Limb (tissue), 2 donors: ENCODE data around the gene ATG7.

Experiments
- DNase-seq, 2 donors: peaks; one replicate each; pipeline ENCODE4 v3.0.0-alpha.2; 2016; ENCODE audit errors: extremely low spot score in 2 of 2

ATG7 gene

GRCh38 chr3:11535243-11535960, 263.2 kb downstream of the ATG7 start:
- no peak for DNase-seq

GRCh38 chr3:11536132-11536935, 264.1 kb downstream of the ATG7 start:
- DNase-seq = no peak

GRCh38 chr3:11536936-11537612, 264.9 kb downstream of the ATG7 start:
- DNase-seq = no peak

- DNase-seq = no peak
Measured at GRCh38 chr3:11538581-11538980, 266.4 kb downstream of the ATG7 start.

DNA sequence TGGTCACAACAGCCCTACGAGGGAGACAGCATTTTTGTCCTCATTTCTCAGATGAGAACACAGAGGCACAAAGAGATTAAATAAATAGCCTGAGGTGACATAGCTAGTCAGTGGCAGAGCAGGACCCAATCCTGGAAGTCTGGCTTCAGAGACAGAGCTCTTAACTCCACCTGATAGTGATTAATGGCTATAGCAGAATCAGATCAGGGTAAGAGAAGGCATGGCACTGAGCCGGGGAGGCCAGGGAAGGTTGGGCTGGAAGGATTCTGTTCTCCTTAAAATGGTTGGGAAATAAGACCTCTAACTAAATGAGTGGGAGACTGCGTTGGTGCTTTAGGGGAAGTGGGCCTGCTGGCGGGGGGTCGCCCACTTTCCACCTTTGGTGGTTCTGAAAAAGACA, 267.0 kb downstream of the ATG7 start:
- no peak for DNase-seq

GRCh38 chr3:11539677-11540076, 267.5 kb downstream of the ATG7 start:
- no peak for DNase-seq

- peak in 1 of 2 donors; percentile 29 for DNase-seq
Measured at GRCh38 chr3:11541321-11542303, 269.4 kb downstream of the ATG7 start.

DNA sequence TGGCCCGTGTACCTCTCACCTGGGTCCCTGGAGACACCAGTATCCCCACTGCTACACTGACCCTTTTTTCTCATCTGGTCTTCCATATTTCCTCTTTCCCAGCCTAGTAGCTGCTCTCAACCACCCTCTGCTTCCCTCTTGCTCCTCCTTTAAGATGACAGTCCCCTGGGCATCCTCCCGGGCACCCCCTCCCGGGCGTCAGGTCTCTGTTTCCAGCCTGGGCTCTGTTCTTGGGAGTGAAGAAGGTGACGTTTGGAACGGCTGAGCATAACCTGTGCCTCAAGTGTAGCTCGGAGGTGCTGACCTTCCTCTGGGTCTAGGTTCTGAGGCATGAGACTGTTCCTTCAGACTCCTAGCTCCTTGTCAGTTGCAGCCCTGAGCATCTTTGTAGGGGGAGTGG, 270.4 kb downstream of the ATG7 start:
- no peak for DNase-seq

DNA sequence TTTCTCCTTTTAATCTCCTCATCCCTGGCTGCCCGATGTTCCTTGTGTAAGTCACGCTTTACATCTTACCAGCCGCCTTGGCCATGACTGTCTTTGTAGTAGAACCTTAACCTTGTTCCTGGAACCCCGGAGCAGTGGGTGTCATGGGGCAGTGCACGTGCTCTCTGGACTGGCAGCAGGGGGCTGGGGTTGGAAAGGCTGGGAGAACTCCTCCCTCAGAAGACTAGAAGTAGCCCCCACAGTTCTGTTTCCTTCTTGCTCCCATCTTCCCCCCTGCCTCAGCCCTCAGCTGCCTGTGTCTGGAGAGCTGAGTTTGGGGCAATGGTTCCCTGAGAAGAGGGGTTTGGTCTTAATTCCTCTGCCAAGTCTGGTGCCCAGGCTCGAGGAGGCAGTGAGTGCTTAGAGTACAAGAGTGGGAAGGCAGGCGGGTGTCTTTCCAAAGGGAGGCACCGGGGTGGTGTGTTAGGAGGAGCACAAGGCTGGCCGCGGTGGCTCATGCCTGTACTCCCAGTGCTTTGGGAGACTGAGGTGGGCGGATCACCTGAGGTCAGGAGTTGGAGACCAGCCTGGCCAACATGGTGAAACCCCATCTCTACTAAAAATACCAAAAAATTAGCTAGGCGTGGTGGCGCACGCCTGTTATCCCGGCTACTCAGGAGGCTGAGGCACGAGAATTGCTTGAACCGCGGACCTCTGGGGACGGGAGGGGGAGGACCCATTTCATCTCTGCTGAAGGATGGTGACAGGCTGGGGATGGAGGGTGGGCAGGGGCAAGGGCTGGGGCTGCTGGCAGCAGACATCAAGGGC, 271.1 kb downstream of the ATG7 start:
- DNase-seq = no peak

GRCh38 chr3:11543948-11544387, 271.8 kb downstream of the ATG7 start:
- DNase-seq = no peak

DNA sequence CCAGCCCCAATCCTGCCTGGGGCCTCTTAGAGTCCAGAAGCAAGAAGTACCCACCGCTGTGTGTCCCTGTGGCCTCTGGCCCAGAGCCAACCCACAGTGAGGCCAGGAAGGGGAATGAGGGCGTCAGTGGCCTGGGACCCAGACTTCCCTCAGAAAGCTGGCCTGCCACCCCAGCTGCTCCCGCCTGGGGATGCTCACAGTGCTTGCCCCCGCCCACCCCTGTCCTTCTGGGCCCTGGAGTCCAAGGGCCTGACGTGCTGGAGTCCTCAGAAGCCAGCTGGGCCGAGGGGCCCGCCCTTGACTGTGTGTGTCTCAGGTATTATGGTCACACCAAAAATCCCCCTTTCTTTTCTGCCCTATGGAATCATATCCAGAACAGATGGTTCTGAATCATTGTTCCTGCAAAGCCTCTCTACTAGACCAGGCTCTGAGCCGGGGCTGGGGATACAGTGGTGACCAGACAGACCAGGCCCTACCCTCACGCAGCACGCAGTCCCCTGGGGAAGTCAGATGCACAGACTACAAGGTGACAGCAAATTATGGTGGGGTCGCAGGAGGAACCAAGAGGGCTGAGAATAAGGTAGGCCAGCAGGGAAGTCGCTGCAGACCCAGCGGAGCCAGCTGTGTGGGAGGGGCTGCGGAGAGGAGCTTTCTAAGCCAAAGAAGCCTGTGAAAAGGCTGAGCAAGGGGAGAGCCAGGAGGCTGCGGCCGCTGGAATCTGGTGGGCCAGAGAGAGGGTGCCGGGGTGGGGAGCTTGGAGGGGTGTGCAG, 272.4 kb downstream of the ATG7 start:
- peak in 1 of 2 donors; percentile 55 for DNase-seq

GRCh38 chr3:11545186-11545851, 273.1 kb downstream of the ATG7 start:
- no peak for DNase-seq

DNA sequence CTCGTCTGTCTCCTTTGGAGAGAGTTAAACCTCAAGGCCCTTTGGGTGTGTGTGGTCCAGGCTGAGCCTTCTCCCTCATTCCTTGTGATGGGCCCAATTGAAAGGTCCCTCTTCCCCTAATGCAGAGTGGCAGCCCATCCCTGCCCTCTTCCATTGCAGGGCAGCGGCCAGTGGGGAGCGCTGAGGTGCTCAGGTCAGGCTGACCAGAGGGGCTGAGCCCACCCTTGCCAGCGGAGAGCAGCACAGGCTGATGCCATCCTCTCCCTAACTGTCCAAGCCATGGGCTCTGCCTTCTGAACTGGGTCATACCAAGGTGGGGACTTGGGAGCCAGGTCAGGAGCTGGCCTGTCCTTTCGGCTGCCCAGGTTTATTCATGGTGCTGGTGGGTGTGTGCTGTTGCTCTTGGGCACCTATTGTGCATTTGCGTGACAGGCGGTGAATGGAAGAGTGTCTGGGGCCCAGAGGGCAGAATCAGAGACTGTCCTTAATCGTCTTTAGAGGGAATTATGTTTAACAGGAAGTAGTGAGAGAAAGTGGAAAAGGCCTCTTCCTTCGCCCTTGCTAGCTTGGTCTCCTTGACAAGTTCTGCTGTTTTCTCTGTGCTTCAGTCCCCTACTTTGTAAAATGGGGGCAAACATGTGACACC, 274.6 kb downstream of the ATG7 start:
- DNase-seq = no peak

DNA sequence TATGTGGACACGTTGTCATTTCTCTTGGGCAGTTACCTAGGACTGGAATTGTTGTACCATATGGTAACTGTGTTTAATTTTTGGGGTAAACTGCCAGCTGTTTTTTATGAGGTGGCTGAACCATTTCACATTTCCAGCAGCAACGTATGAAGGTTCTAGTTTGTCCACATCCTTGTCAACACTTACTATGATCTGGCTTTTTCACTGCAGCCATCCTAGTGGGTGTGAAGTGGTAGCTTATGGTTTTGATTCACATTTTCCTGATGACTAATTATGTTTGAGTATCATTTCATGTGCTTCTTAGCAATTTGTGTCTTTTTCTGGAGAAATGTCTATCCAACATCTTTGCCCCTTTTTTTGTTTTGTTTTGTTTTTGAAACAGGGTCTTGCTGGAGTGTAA, 275.3 kb downstream of the ATG7 start:
- no peak for DNase-seq

GRCh38 chr3:11548721-11549131, 276.5 kb downstream of the ATG7 start:
- DNase-seq = peak in 1 of 2 donors; percentile 69

DNA sequence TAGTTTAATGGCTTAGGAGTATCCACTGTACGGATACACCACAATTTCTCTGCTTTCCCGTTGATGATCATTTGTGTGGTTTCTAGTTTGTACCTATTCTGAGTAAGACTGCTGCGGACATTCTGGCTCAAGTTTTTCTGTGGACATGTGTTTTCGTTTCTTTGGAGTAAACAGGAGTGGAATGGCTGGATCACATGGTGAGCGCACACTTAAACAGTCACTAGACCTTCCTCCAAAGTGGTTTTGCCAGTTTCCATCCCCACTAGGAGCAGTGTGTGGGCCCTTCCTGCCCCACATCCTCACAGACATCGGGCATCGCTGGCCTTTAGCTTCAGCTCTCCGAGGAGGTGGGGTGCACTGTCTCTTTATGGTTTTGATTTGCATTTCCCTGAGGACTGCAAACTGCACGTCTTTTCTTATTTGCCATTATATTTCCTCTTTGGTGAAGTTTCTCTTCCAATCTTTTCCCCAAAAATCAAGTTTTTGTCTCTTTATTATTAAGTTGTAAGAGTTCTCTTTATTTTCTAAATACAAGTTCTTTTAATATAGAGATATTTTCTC, 277.5 kb downstream of the ATG7 start:
- no peak for DNase-seq

GRCh38 chr3:11551036-11551435, 278.8 kb downstream of the ATG7 start:
- no peak for DNase-seq
